NCI-H2196 (cell line): ENCODE measurements around the gene SSBP1.
"Not testable (repeated sequence)": the region's sequence is repeated elsewhere in the genome, so short reads cannot be mapped to it uniquely, and the experiment has no call there.

Experiments used
- DNase-seq: peaks from one replicate; lab custom pipeline; 2025; ENCODE audit not compliant: unreplicated experiment; lab: John Stamatoyannopoulos, UW

The SSBP1 gene

GRCh38 chr7:141737836-141738591, at the start of gene SSBP1:
Gene SSBP1 (plus strand): TSS chr7:141738358. CDS start chr7:141739167, 809 bp downstream.
- DNase-seq, result peak; percentile 97

- not testable (repeated sequence) for DNase-seq
Observed at GRCh38 chr7:141689072-141689825, 48.9 kb upstream of the SSBP1 start.

- DNase-seq, result no peak
Observed at GRCh38 chr7:141691540-141691939, 46.6 kb upstream of the SSBP1 start.

- no peak for DNase-seq
Observed at GRCh38 chr7:141691961-141692360, 46.2 kb upstream of the SSBP1 start.

GRCh38 chr7:141693082-141693481, 45.1 kb upstream of the SSBP1 start:
- no peak for DNase-seq

- peak; percentile 27 for DNase-seq
Observed at GRCh38 chr7:141695803-141696289, 42.3 kb upstream of the SSBP1 start.

GRCh38 chr7:141696348-141696747, 41.8 kb upstream of the SSBP1 start:
- DNase-seq, result no peak

GRCh38 chr7:141697211-141697871, 40.8 kb upstream of the SSBP1 start:
- DNase-seq, result no peak

GRCh38 chr7:141698247-141699015, 39.7 kb upstream of the SSBP1 start:
- no peak for DNase-seq

GRCh38 chr7:141699860-141700259, 38.3 kb upstream of the SSBP1 start:
- no peak for DNase-seq

- no peak for DNase-seq
Observed at GRCh38 chr7:141700296-141700847, 37.8 kb upstream of the SSBP1 start.

GRCh38 chr7:141700848-141701371, 37.2 kb upstream of the SSBP1 start:
- no peak for DNase-seq

GRCh38 chr7:141701489-141702046, 36.6 kb upstream of the SSBP1 start:
- peak; percentile 19 for DNase-seq

- DNase-seq, result peak; percentile 48
Observed at GRCh38 chr7:141702047-141702567, 36.1 kb upstream of the SSBP1 start, which contains the start of gene DENND11. Gene DENND11 (minus strand): TSS chr7:141702166. CDS start chr7:141702153, 13 bp downstream.

- DNase-seq, result no peak
Observed at GRCh38 chr7:141702892-141703291, 35.3 kb upstream of the SSBP1 start.

- no peak for DNase-seq
Observed at GRCh38 chr7:141704112-141704511, 34.0 kb upstream of the SSBP1 start.

- DNase-seq, result no peak
Observed at GRCh38 chr7:141704741-141705140, 33.4 kb upstream of the SSBP1 start.

GRCh38 chr7:141706239-141707064, 31.7 kb upstream of the SSBP1 start:
- DNase-seq, result no peak

- no peak for DNase-seq
Observed at GRCh38 chr7:141708351-141708750, 29.8 kb upstream of the SSBP1 start, which contains the start of gene WEE2. Gene WEE2 (plus strand): TSS chr7:141708353. CDS start chr7:141708759, 406 bp downstream.
